Measurements from ENCODE around the gene CNTN5.

Gene CNTN5

GRCh38 chr11:99352642-99353041 lies 331.9 kb downstream of the CNTN5 start:
- in situ Hi-C loops (cut with MboI; ENCODE audit: low pct_unique_long_range_greater_than_20kb, low sequenced_read_pairs): no loop called here
- no peak for DNase-seq

GRCh38 chr11:99366546-99366945 lies 345.8 kb downstream of the CNTN5 start:
- DNase-seq: no peak
- in situ Hi-C loops (cut with MboI; ENCODE audit: low pct_unique_long_range_greater_than_20kb, low sequenced_read_pairs): no loop called here

GRCh38 chr11:99368583-99368982 lies 347.8 kb downstream of the CNTN5 start:
- no peak for DNase-seq
- in situ Hi-C loops (cut with MboI; ENCODE audit: low pct_unique_long_range_greater_than_20kb, low sequenced_read_pairs): no loop called here

GRCh38 chr11:99370549-99371216 lies 349.9 kb downstream of the CNTN5 start:
- DNase-seq: no peak

GRCh38 chr11:99371257-99371656 lies 350.5 kb downstream of the CNTN5 start:
- no peak for DNase-seq
- in situ Hi-C loops (cut with MboI; ENCODE audit: low pct_unique_long_range_greater_than_20kb, low sequenced_read_pairs): no loop called here

More at GRCh38 chr11:99370549-99371216, 349.9 kb downstream of the CNTN5 start:
- in situ Hi-C loops (cut with MboI; ENCODE audit: low pct_unique_long_range_greater_than_20kb, low sequenced_read_pairs): no loop called here

- in situ Hi-C loops (cut with MboI; ENCODE audit: low pct_unique_long_range_greater_than_20kb, low sequenced_read_pairs): no loop called here
- no peak for DNase-seq
Observed at GRCh38 chr11:99376463-99376862, 355.7 kb downstream of the CNTN5 start.

GRCh38 chr11:99383648-99384245 lies 363.0 kb downstream of the CNTN5 start:
- in situ Hi-C loops (cut with MboI; ENCODE audit: low pct_unique_long_range_greater_than_20kb, low sequenced_read_pairs): no loop called here
- no peak for DNase-seq

GRCh38 chr11:99391245-99391644 lies 370.5 kb downstream of the CNTN5 start:
- in situ Hi-C loops (cut with MboI; ENCODE audit: low pct_unique_long_range_greater_than_20kb, low sequenced_read_pairs): no loop called here
- no peak for DNase-seq

- in situ Hi-C loops (cut with MboI; ENCODE audit: low pct_unique_long_range_greater_than_20kb, low sequenced_read_pairs): no loop called here
- no peak for DNase-seq
Observed at GRCh38 chr11:99406345-99406744, 385.6 kb downstream of the CNTN5 start.

- in situ Hi-C loops (cut with MboI; ENCODE audit: low pct_unique_long_range_greater_than_20kb, low sequenced_read_pairs): no loop called here
- DNase-seq: no peak
Observed at GRCh38 chr11:99410636-99411035, 389.9 kb downstream of the CNTN5 start.

- in situ Hi-C loops (cut with MboI; ENCODE audit: low pct_unique_long_range_greater_than_20kb, low sequenced_read_pairs): no loop called here
- no peak for DNase-seq
Observed at GRCh38 chr11:99418927-99419720, 398.4 kb downstream of the CNTN5 start.

- DNase-seq: no peak
- in situ Hi-C loops (cut with MboI; ENCODE audit: low pct_unique_long_range_greater_than_20kb, low sequenced_read_pairs): no loop called here
Observed at GRCh38 chr11:99419991-99420390, 399.2 kb downstream of the CNTN5 start.

- DNase-seq: no peak
Observed at GRCh38 chr11:99422581-99423427, 402.1 kb downstream of the CNTN5 start.

GRCh38 chr11:99423428-99423983 lies 402.8 kb downstream of the CNTN5 start:
- no peak for DNase-seq
- in situ Hi-C loops (cut with MboI; ENCODE audit: low pct_unique_long_range_greater_than_20kb, low sequenced_read_pairs): no loop called here

More at GRCh38 chr11:99422581-99423427, 402.1 kb downstream of the CNTN5 start:
- in situ Hi-C loops (cut with MboI; ENCODE audit: low pct_unique_long_range_greater_than_20kb, low sequenced_read_pairs): no loop called here

- in situ Hi-C loops (cut with MboI; ENCODE audit: low pct_unique_long_range_greater_than_20kb, low sequenced_read_pairs): no loop called here
Observed at GRCh38 chr11:99424313-99425084, 403.8 kb downstream of the CNTN5 start.

GRCh38 chr11:99425596-99425995 lies 404.8 kb downstream of the CNTN5 start:
- in situ Hi-C loops (cut with MboI; ENCODE audit: low pct_unique_long_range_greater_than_20kb, low sequenced_read_pairs): no loop called here
- DNase-seq: no peak

More at GRCh38 chr11:99424313-99425084, 403.8 kb downstream of the CNTN5 start:
- DNase-seq: no peak

GRCh38 chr11:99432677-99433076 lies 411.9 kb downstream of the CNTN5 start:
- in situ Hi-C loops (cut with MboI; ENCODE audit: low pct_unique_long_range_greater_than_20kb, low sequenced_read_pairs): no loop called here
- DNase-seq: no peak

- in situ Hi-C loops (cut with MboI; ENCODE audit: low pct_unique_long_range_greater_than_20kb, low sequenced_read_pairs): no loop called here
- DNase-seq: no peak
Observed at GRCh38 chr11:99443276-99443675, 422.5 kb downstream of the CNTN5 start.

Measured in KBM-7 (cell line).